A549 (cell line): Measurements from ENCODE around the gene SPOP.

Experiments
- BHLHE40 ChIP-seq: IDR thresholded peaks from 2 replicates; pipeline ENCODE4 v1.6.1; 2012; ENCODE audit warnings: low read depth, low read length, inconsistent platforms
- CTCF ChIP-seq: fragments of >200 bp; sonication (Bioruptor Twin); formaldehyde crosslinking; IDR thresholded peaks from 3 replicates; pipeline ENCODE4 v1.5.1; 2016
- MAX ChIP-seq: IDR thresholded peaks from 2 replicates; pipeline ENCODE4 v1.6.1; 2012
- POLR2A ChIP-seq: IDR thresholded peaks from 2 replicates; pipeline ENCODE4 v1.6.1; 2012; ENCODE audit warnings: mild to moderate bottlenecking, low read length
- SREBF2 ChIP-seq: fragments of 450-650 bp; IDR thresholded peaks from 2 replicates; pipeline ENCODE4 v1.6.1; 2014; ENCODE audit warnings: mild to moderate bottlenecking, moderate library complexity

- TF ChIP-seq MAX (no peak), CTCF (no peak), SREBF2 (no peak), BHLHE40 (no peak), POLR2A (no peak)
These were observed 12.4 kb upstream of the SPOP start for GRCh38 chr17:49690256-49690655.
